ENCODE results near the gene SATB1. TPM values are rescaled to one million over a fixed set of nuclear protein-coding genes. Genes with fewer than 3 reads are reported as not detected.

The SATB1 gene
- polyA plus RNA-seq, 1 donor from 2014 or later, result 16.0 TPM

DNA sequence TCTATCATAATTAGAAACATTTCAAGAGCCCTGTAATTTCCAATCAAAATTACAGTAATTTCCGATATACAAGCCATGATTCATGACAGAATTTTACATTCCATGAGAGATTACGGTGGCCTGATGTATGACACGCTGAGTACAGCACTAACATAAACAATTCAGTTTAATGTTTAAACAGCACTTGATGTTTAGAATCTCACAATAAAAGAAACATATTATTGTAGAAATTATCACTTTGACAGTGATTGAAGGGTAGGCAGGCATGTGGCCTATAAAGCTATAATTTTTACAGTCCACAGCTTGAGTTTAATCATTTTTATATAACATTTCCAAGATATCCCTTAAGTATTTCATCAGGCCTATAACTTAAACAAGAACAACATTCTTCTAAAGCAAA lies 48.5 kb downstream of the SATB1 start:
- Histone ChIP-seq H3K79me2 (replicated peaks; ENCODE audit: insufficient read depth, low read length) (no peaks in the 10 kb centered on the region), H3K9me3 (ENCODE audit: low read length) (no peaks in the 10 kb centered on the region), H3K4me3 (ENCODE audit: low read length) (no peak overlapping the region), H3K27me3 (ENCODE audit: insufficient read depth, low read depth, low read length) (no peaks in the 10 kb centered on the region), H2AFZ (ENCODE audit: low read depth, low read length) (no peak overlapping the region), H3F3A (ENCODE audit: insufficient read depth, low read length, poor library complexity, severe bottlenecking) (no peaks in the 10 kb centered on the region), H3K9me2 (ENCODE audit: insufficient read depth, low read length) (no peaks in the 10 kb centered on the region), H3K4me2 (ENCODE audit: low read length) (no peak overlapping the region), H3K9ac (ENCODE audit: low read length) (no peak overlapping the region), H3K27ac (ENCODE audit: low read length) (no peak overlapping the region), H4K20me1 (ENCODE audit: insufficient read depth) (no peaks in the 10 kb centered on the region), H3K36me3 (ENCODE audit: insufficient read depth, low read length) (no peaks in the 10 kb centered on the region)
- TF ChIP-seq EZH2 (IDR thresholded peaks at IDR 0.05; ENCODE audit: borderline replicate concordance, insufficient read depth, low read length, poor library complexity, severe bottlenecking) (no peak), EP300 (conservative IDR thresholded peaks at IDR 0.05; ENCODE audit: poor library complexity, severe bottlenecking) (no peak), TAF1 (IDR thresholded peaks at IDR 0.05; ENCODE audit: low read depth) (no peak), SMC3 (conservative IDR thresholded peaks at IDR 0.05; ENCODE audit: poor library complexity) (no peak)
- TF ChIP-seq, protein P1, sequence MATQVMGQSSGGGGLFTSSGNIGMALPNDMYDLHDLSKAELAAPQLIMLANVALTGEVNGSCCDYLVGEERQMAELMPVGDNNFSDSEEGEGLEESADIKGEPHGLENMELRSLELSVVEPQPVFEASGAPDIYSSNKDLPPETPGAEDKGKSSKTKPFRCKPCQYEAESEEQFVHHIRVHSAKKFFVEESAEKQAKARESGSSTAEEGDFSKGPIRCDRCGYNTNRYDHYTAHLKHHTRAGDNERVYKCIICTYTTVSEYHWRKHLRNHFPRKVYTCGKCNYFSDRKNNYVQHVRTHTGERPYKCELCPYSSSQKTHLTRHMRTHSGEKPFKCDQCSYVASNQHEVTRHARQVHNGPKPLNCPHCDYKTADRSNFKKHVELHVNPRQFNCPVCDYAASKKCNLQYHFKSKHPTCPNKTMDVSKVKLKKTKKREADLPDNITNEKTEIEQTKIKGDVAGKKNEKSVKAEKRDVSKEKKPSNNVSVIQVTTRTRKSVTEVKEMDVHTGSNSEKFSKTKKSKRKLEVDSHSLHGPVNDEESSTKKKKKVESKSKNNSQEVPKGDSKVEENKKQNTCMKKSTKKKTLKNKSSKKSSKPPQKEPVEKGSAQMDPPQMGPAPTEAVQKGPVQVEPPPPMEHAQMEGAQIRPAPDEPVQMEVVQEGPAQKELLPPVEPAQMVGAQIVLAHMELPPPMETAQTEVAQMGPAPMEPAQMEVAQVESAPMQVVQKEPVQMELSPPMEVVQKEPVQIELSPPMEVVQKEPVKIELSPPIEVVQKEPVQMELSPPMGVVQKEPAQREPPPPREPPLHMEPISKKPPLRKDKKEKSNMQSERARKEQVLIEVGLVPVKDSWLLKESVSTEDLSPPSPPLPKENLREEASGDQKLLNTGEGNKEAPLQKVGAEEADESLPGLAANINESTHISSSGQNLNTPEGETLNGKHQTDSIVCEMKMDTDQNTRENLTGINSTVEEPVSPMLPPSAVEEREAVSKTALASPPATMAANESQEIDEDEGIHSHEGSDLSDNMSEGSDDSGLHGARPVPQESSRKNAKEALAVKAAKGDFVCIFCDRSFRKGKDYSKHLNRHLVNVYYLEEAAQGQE (IDR thresholded peaks at IDR 0.05; ENCODE audit: borderline replicate concordance), result no peak

DNA sequence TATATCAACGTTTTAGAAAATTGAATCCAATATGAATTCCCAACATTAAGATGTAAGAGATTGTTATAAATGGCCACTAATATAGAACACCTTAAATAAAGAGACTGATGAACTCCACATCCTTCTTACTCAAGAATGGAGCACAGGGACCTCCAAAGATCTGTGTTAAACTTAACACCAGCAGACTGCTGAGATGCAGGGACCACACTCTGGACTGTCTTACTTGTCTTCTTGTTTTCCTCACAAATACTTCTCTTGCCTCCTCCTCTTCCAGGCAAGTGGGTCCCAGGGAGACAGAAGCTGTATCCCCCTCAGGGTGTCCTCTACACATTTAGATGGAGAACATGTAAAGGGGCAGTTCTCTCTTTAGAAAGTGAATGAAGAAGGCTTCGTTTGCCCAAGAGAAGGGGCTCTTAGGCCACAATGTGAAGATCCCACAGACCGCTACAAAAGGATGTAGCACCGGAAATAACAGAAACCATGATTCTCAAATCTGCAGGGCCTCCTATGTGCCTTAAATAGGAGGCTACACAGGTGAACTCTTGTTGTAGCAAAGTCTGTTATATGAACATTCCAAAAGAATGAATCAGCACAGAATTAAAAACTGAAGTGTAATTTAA lies 52.2 kb downstream of the SATB1 start:
- H3K27ac ChIP-seq (ENCODE audit: low read length), result no peak overlapping the region
- no peaks in the 10 kb centered on the region for H3K79me2 ChIP-seq (replicated peaks; ENCODE audit: insufficient read depth, low read length)
- H3K9me3 ChIP-seq (ENCODE audit: low read length), result no peaks in the 10 kb centered on the region
- no peak overlapping the region for H3K4me2 ChIP-seq (ENCODE audit: low read length)
- no peak for TF ChIP-seq SMC3 (conservative IDR thresholded peaks at IDR 0.05; ENCODE audit: poor library complexity)
- TF ChIP-seq, protein P2, sequence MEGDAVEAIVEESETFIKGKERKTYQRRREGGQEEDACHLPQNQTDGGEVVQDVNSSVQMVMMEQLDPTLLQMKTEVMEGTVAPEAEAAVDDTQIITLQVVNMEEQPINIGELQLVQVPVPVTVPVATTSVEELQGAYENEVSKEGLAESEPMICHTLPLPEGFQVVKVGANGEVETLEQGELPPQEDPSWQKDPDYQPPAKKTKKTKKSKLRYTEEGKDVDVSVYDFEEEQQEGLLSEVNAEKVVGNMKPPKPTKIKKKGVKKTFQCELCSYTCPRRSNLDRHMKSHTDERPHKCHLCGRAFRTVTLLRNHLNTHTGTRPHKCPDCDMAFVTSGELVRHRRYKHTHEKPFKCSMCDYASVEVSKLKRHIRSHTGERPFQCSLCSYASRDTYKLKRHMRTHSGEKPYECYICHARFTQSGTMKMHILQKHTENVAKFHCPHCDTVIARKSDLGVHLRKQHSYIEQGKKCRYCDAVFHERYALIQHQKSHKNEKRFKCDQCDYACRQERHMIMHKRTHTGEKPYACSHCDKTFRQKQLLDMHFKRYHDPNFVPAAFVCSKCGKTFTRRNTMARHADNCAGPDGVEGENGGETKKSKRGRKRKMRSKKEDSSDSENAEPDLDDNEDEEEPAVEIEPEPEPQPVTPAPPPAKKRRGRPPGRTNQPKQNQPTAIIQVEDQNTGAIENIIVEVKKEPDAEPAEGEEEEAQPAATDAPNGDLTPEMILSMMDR (IDR thresholded peaks at IDR 0.05; ENCODE audit: poor library complexity, severe bottlenecking), result no peak
- no peak for TF ChIP-seq MXI1 (conservative IDR thresholded peaks at IDR 0.05; ENCODE audit: poor library complexity, severe bottlenecking)
- TF ChIP-seq EZH2 (IDR thresholded peaks at IDR 0.05; ENCODE audit: borderline replicate concordance, insufficient read depth, low read length, poor library complexity, severe bottlenecking), result no peak
- no peak for TF ChIP-seq TAF1 (IDR thresholded peaks at IDR 0.05; ENCODE audit: low read depth)
- no peak for TF ChIP-seq EP300 (conservative IDR thresholded peaks at IDR 0.05; ENCODE audit: poor library complexity, severe bottlenecking)
- TF ChIP-seq POLR2AphosphoS5 (IDR thresholded peaks at IDR 0.05), result no peak
- TF ChIP-seq, protein P1 (IDR thresholded peaks at IDR 0.05; ENCODE audit: borderline replicate concordance), result no peak
- TF ChIP-seq RAD21 (conservative IDR thresholded peaks at IDR 0.05), result no peak
- H3K27me3 ChIP-seq (ENCODE audit: insufficient read depth, low read depth, low read length), result no peaks in the 10 kb centered on the region
- no peaks in the 10 kb centered on the region for H4K20me1 ChIP-seq (ENCODE audit: insufficient read depth)
- no peak overlapping the region for H3K4me3 ChIP-seq (ENCODE audit: low read length)
- H2AFZ ChIP-seq (ENCODE audit: low read depth, low read length), result no peak overlapping the region
- no peak overlapping the region for H3K9ac ChIP-seq (ENCODE audit: low read length)
- no peaks in the 10 kb centered on the region for H3F3A ChIP-seq (ENCODE audit: insufficient read depth, low read length, poor library complexity, severe bottlenecking)
- H3K9me2 ChIP-seq (ENCODE audit: insufficient read depth, low read length), result no peaks in the 10 kb centered on the region
- H3K36me3 ChIP-seq (ENCODE audit: insufficient read depth, low read length), result no peaks in the 10 kb centered on the region
